ENCODE data around the gene GAGE13.
"Not testable (repeated sequence)": the region's sequence is repeated elsewhere in the genome, so short reads cannot be mapped to it uniquely, and the experiment has no call there.

Gene GAGE13

GRCh38 chrX:49341449-49341848 is 10.1 kb downstream of the GAGE13 start:
- not testable (repeated sequence) for DNase-seq

GRCh38 chrX:49344496-49345175 is 13.3 kb downstream of the GAGE13 start:
- not testable (repeated sequence) for DNase-seq

- not testable (repeated sequence) for DNase-seq
These were observed 14.0 kb downstream of the GAGE13 start for GRCh38 chrX:49345402-49345801.

- not testable (repeated sequence) for DNase-seq
These were observed 14.8 kb downstream of the GAGE13 start for GRCh38 chrX:49346150-49346549.

Measured in NCI-H2107 (cell line).